ENCODE data around the gene DGKE. TPM values are rescaled to one million over a fixed set of nuclear protein-coding genes. Genes with fewer than 3 reads are reported as not detected.

DGKE gene
- total RNA-seq, 1 donor from 2014 or later: 5.4 TPM

DNA sequence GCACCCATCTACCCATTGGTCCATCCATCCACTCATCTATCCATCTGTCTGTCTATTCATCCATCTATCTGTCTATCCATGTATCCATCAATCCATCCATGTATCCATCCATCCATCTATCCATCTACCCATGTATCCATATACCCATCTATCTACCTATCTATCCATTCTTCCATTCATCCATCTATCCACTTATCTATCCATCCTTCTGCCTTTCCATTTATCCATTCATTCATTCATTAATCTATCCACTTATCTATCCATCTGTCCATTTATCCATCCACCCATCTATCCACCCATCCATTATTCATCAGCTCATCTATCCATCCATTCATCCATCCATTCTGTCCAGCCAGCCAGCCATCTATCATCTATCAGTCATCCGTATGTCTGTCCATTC is 58.4 kb downstream of the DGKE start:
- no peaks in the 10 kb centered on the region for H3K4me1 Mint-ChIP-seq
- no peak for TF ChIP-seq CTCF (conservative IDR thresholded peaks at IDR 0.05)
- no peak overlapping the region for H3K4me3 Mint-ChIP-seq
- peaks cover 33% of the 10 kb centered on the region for H3K36me3 Mint-ChIP-seq (ENCODE audit: low read depth)
- peaks cover 7% of the 10 kb centered on the region for H3K9me3 Mint-ChIP-seq
- no peak for DNase-seq (ENCODE audit: low read depth, low spot score)
- H3K27ac Mint-ChIP-seq (ENCODE audit: unreplicated experiment): no peak overlapping the region
- H3K27me3 Mint-ChIP-seq (ENCODE audit: low read depth): no peaks in the 10 kb centered on the region

DNA sequence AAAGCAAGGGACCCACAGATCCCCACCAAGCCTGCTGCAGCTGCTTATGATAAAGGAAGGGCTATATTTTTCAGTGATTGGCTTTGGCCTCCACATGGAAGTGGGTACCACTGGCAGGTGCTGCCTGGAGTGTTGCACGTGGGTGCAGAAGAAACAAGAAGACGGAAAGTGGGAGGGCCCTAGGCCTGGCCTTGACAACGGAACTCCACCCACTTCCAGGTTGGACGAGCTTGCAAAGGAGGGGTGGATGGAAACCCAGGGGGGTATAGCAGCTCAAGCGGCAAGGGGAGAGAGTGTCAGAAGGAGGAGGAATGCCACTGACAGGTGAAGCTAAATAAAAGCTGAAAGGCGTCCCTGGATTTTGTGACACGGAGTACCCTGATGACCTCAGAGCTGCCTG is 59.6 kb downstream of the DGKE start:
- H3K4me3 Mint-ChIP-seq: no peak overlapping the region
- H3K27ac Mint-ChIP-seq (ENCODE audit: unreplicated experiment): no peak overlapping the region
- H3K9me3 Mint-ChIP-seq: peaks cover 4% of the 10 kb centered on the region
- no peaks in the 10 kb centered on the region for H3K4me1 Mint-ChIP-seq
- H3K27me3 Mint-ChIP-seq (ENCODE audit: low read depth): no peaks in the 10 kb centered on the region
- H3K36me3 Mint-ChIP-seq (ENCODE audit: low read depth): peaks cover 23% of the 10 kb centered on the region
- TF ChIP-seq CTCF (conservative IDR thresholded peaks at IDR 0.05): no peak
- DNase-seq (ENCODE audit: low read depth, low spot score): no peak

- Mint-ChIP-seq H3K4me3 (no peak overlapping the region), H3K4me1 (peaks cover 7% of the 10 kb centered on the region), H3K36me3 (ENCODE audit: low read depth) (peaks cover 20% of the 10 kb centered on the region), H3K27me3 (ENCODE audit: low read depth) (no peaks in the 10 kb centered on the region), H3K9me3 (peaks cover 4% of the 10 kb centered on the region), H3K27ac (ENCODE audit: unreplicated experiment) (no peak overlapping the region)
- TF ChIP-seq CTCF (conservative IDR thresholded peaks at IDR 0.05): no peak
- DNase-seq (ENCODE audit: low read depth, low spot score): no peak
Measured at GRCh38 chr17:56894859-56895455, 61.0 kb downstream of the DGKE start.

DNA sequence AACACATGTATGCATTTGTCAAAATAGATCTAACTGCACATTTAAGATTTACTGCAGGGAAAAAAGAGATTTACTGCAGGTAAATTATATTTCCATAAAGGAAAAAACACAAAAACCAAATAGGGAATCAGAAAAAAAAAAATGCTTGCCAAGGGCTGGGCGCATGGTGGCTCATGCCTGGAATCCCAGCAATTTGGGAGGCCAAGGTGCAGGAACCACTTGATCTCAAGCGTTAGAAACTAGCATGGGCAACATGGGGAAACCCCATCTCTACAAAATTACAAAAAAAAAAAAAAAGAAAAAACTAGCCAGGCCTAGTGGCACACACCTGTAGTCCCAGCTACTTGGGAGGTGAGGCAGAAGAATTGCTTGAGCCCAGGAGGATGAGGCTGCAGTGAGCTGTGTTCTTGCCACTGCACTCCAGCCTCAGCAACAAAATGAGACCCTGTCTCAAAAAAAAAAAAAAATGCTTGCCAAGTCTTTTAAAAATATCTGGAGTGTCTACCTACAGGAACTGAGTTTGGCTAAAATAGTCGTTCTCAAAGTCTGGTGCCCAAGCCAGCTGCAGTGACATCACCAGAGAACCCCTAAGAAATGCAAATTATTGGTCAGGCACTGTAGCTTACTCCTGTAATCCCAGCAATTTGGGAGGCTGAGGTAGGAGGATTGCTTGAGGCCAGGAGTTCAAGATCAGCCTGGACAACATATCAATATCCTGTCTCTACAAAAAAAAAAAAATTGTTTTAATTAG is 62.4 kb downstream of the DGKE start:
- no peak for DNase-seq (ENCODE audit: low read depth, low spot score)
- Mint-ChIP-seq H3K36me3 (ENCODE audit: low read depth) (peaks cover 19% of the 10 kb centered on the region), H3K27ac (ENCODE audit: unreplicated experiment) (no peak overlapping the region), H3K9me3 (peaks cover 4% of the 10 kb centered on the region), H3K4me1 (peaks cover 7% of the 10 kb centered on the region), H3K27me3 (ENCODE audit: low read depth) (no peaks in the 10 kb centered on the region), H3K4me3 (no peak overlapping the region)
- no peak for TF ChIP-seq CTCF (conservative IDR thresholded peaks at IDR 0.05)

DNA sequence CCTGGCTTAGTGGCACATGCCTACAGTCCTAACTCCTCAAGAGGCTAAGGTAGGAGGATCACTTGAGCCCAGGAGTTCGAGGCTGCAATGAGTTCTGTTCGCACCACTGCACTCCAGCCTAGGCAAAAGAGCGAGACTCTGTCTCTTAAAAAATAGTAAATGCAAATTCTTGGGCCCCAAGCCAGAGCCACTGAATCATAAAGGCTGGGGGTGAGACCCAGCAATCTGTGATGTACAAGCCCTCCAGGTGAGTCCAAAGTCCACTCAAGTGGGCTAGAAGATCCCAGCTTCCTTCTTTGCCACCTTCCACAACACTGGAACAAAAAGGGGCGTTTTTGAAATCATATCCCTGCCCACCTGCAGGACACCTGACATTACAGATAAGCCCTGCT is 63.0 kb downstream of the DGKE start:
- peaks cover 23% of the 10 kb centered on the region for H3K36me3 Mint-ChIP-seq (ENCODE audit: low read depth)
- TF ChIP-seq CTCF (conservative IDR thresholded peaks at IDR 0.05): no peak
- no peak for DNase-seq (ENCODE audit: low read depth, low spot score)
- no peak overlapping the region for H3K4me3 Mint-ChIP-seq
- H3K27ac Mint-ChIP-seq (ENCODE audit: unreplicated experiment): no peak overlapping the region
- H3K9me3 Mint-ChIP-seq: peaks cover 4% of the 10 kb centered on the region
- H3K4me1 Mint-ChIP-seq: peaks cover 7% of the 10 kb centered on the region
- H3K27me3 Mint-ChIP-seq (ENCODE audit: low read depth): no peaks in the 10 kb centered on the region
